Ectodermal cell (in vitro differentiated cells): ENCODE data around the gene PTPRN2.

Source experiments
- H3K27ac ChIP-seq: 2 replicates; pipeline ENCODE4 v1.7.0; 2013; ENCODE audit warnings: mild to moderate bottlenecking, low read depth, low read length; ENCODE audit not compliant: insufficient read depth, poor library complexity, severe bottlenecking
- H3K27me3 ChIP-seq: 2 replicates; pipeline ENCODE4 v1.7.0; 2013; ENCODE audit warnings: mild to moderate bottlenecking, low read length; ENCODE audit not compliant: insufficient read depth, control insufficient read depth, poor library complexity, severe bottlenecking
- H3K36me3 ChIP-seq: one replicate; pipeline ENCODE4 v1.7.0; 2013; ENCODE audit warnings: low read length; ENCODE audit not compliant: control insufficient read depth, insufficient read depth
- H3K4me1 ChIP-seq: one replicate; pipeline ENCODE4 v1.7.0; 2013; ENCODE audit warnings: low read length; ENCODE audit not compliant: control insufficient read depth, insufficient read depth
- H3K4me3 ChIP-seq: 2 replicates; pipeline ENCODE4 v1.7.0; 2013; ENCODE audit warnings: low read depth, low read length, control low read depth; ENCODE audit not compliant: insufficient read depth
- H3K9me3 ChIP-seq: 2 replicates; pipeline ENCODE4 v1.7.0; 2013; ENCODE audit warnings: mild to moderate bottlenecking, low read length, moderate library complexity; ENCODE audit not compliant: control insufficient read depth
- WGBS, 2 experiments: methylation state at CpG; one replicate each; pipeline ENCODE4 v1.1.7; 2013; ENCODE audit warnings: missing lambda C conversion rate in 2 of 2; 5-methylcytosine and 5-hydroxymethylcytosine counted together

Gene PTPRN2

GRCh38 chr7:158579662-158580646 is 7.7 kb downstream of the PTPRN2 start:
- H3K27ac ChIP-seq = no peak overlapping the region
- WGBS, 2 experiments = 75 to 78% methylated on average over 9 of the region's 9 CpGs
- H3K9me3 ChIP-seq = peaks cover 8% of the 10 kb centered on the region

GRCh38 chr7:158576050-158576762 is 11.4 kb downstream of the PTPRN2 start:
- no peaks in the 10 kb centered on the region for H3K36me3 ChIP-seq
- peaks cover 9% of the 10 kb centered on the region for H3K9me3 ChIP-seq

More at GRCh38 chr7:158579662-158580646, 7.7 kb downstream of the PTPRN2 start:
- no peak overlapping the region for H3K4me3 ChIP-seq
- no peaks in the 10 kb centered on the region for H3K36me3 ChIP-seq
- H3K4me1 ChIP-seq = no peaks in the 10 kb centered on the region
- H3K27me3 ChIP-seq = no peaks in the 10 kb centered on the region

GRCh38 chr7:158574308-158575036 is 13.2 kb downstream of the PTPRN2 start:
- Histone ChIP-seq H3K36me3 (no peaks in the 10 kb centered on the region), H3K27ac (no peak overlapping the region), H3K4me1 (no peaks in the 10 kb centered on the region), H3K4me3 (no peak overlapping the region), H3K9me3 (peaks cover 5% of the 10 kb centered on the region), H3K27me3 (no peaks in the 10 kb centered on the region)
- WGBS, 2 experiments = 67 to 75% methylated on average over 8 of the region's 8 CpGs

More at GRCh38 chr7:158576050-158576762, 11.4 kb downstream of the PTPRN2 start:
- WGBS, 2 experiments = 67 to 75% methylated on average over 11 of the region's 11 CpGs
- Histone ChIP-seq H3K27me3 (no peaks in the 10 kb centered on the region), H3K4me1 (no peaks in the 10 kb centered on the region), H3K4me3 (no peak overlapping the region), H3K27ac (no peak overlapping the region)

GRCh38 chr7:158573310-158573709 is 14.3 kb downstream of the PTPRN2 start:
- Histone ChIP-seq H3K27ac (no peak overlapping the region), H3K4me3 (no peak overlapping the region), H3K36me3 (no peaks in the 10 kb centered on the region), H3K27me3 (no peaks in the 10 kb centered on the region), H3K9me3 (peaks cover 7% of the 10 kb centered on the region), H3K4me1 (no peaks in the 10 kb centered on the region)
- WGBS, 2 experiments = 50 to 63% methylated on average over 4 of the region's 4 CpGs

- H3K9me3 ChIP-seq = peaks cover 12% of the 10 kb centered on the region
- no peaks in the 10 kb centered on the region for H3K4me1 ChIP-seq
- H3K4me3 ChIP-seq = no peak overlapping the region
- 55 to 56% methylated on average over 7 of the region's 7 CpGs for WGBS, 2 experiments
- no peaks in the 10 kb centered on the region for H3K36me3 ChIP-seq
- no peaks in the 10 kb centered on the region for H3K27me3 ChIP-seq
- H3K27ac ChIP-seq = no peak overlapping the region
These were observed 15.4 kb downstream of the PTPRN2 start for GRCh38 chr7:158572000-158572828.

- WGBS, 2 experiments = 91 to 92% methylated on average over 44 of the region's 44 CpGs
- Histone ChIP-seq H3K27me3 (no peaks in the 10 kb centered on the region), H3K4me1 (no peaks in the 10 kb centered on the region), H3K9me3 (peaks cover 13% of the 10 kb centered on the region), H3K36me3 (no peaks in the 10 kb centered on the region), H3K4me3 (no peak overlapping the region), H3K27ac (no peak overlapping the region)
These were observed 17.0 kb downstream of the PTPRN2 start for GRCh38 chr7:158570449-158571170.

GRCh38 chr7:158569858-158570323 is 17.7 kb downstream of the PTPRN2 start:
- Histone ChIP-seq H3K36me3 (no peaks in the 10 kb centered on the region), H3K27ac (no peak overlapping the region), H3K9me3 (peaks cover 11% of the 10 kb centered on the region), H3K4me1 (no peaks in the 10 kb centered on the region), H3K4me3 (no peak overlapping the region), H3K27me3 (no peaks in the 10 kb centered on the region)
- WGBS, 2 experiments = 87 to 89% methylated on average over 51 to 53 of the region's 53 CpGs

- no peaks in the 10 kb centered on the region for H3K4me1 ChIP-seq
- H3K9me3 ChIP-seq = peaks cover 8% of the 10 kb centered on the region
- WGBS, 2 experiments = 88 to 89% methylated on average over 60 of the region's 67 CpGs
- no peaks in the 10 kb centered on the region for H3K27me3 ChIP-seq
- H3K27ac ChIP-seq = no peak overlapping the region
- H3K4me3 ChIP-seq = no peak overlapping the region
- H3K36me3 ChIP-seq = no peaks in the 10 kb centered on the region
These were observed 18.4 kb downstream of the PTPRN2 start for GRCh38 chr7:158568974-158569857.
